ENCODE results near the gene ZNF667.

The ZNF667 gene

GRCh38 chr19:56476651-56477428 lies at the start of gene ZNF667:
TSS of gene ZNF667 (minus strand) at chr19:56477345. CDS start at chr19:56462370, 14,975 bp downstream.
- FAIRE-seq, result no peak
- peak; percentile 15 for DNase-seq (ENCODE audit: low spot score)

- DNase-seq (ENCODE audit: low spot score) (no peak), FAIRE-seq (no peak)
Measured at GRCh38 chr19:56525214-56525860, 48.2 kb upstream of the ZNF667 start.

- DNase-seq (ENCODE audit: low spot score), result no peak
- FAIRE-seq, result no peak
Measured at GRCh38 chr19:56508290-56508778, 31.2 kb upstream of the ZNF667 start.

GRCh38 chr19:56507446-56508289 lies 30.5 kb upstream of the ZNF667 start, which contains the start of gene ZNF471:
TSS of gene ZNF471 (plus strand) at chr19:56507855. CDS start at chr19:56511572, 3,717 bp downstream.
- DNase-seq (ENCODE audit: low spot score) (peak; percentile 99), FAIRE-seq (peak; percentile 97)

- no peak for FAIRE-seq
- no peak for DNase-seq (ENCODE audit: low spot score)
Measured at GRCh38 chr19:56504581-56504980, 27.4 kb upstream of the ZNF667 start.

- FAIRE-seq, result no peak
- DNase-seq (ENCODE audit: low spot score), result no peak
Measured at GRCh38 chr19:56491399-56491798, 14.3 kb upstream of the ZNF667 start.

GRCh38 chr19:56477429-56478338 lies 539 bp upstream of the ZNF667 start:
- peak; percentile 98 for FAIRE-seq

GRCh38 chr19:56476093-56476492 lies 1.1 kb downstream of the ZNF667 start:
- DNase-seq (ENCODE audit: low spot score) (no peak), FAIRE-seq (no peak)

More at GRCh38 chr19:56477429-56478338, 539 bp upstream of the ZNF667 start:
- DNase-seq (ENCODE audit: low spot score), result peak; percentile 95

- DNase-seq (ENCODE audit: low spot score), result no peak
- FAIRE-seq, result no peak
Measured at GRCh38 chr19:56474308-56474707, 2.8 kb downstream of the ZNF667 start.

- DNase-seq (ENCODE audit: low spot score) (no peak), FAIRE-seq (no peak)
Measured at GRCh38 chr19:56441206-56441792, 35.8 kb downstream of the ZNF667 start.

GRCh38 chr19:56423985-56424353 lies 53.2 kb downstream of the ZNF667 start:
- DNase-seq (ENCODE audit: low spot score) (no peak), FAIRE-seq (no peak)

- FAIRE-seq (no peak), DNase-seq (ENCODE audit: low spot score) (no peak)
Measured at GRCh38 chr19:56423276-56423984, 53.7 kb downstream of the ZNF667 start.

- peak; percentile 23 for FAIRE-seq
- DNase-seq (ENCODE audit: low spot score), result no peak
Measured at GRCh38 chr19:56405062-56405461, 72.1 kb downstream of the ZNF667 start.

- FAIRE-seq (peak; percentile 44), DNase-seq (ENCODE audit: low spot score) (no peak)
Measured at GRCh38 chr19:56404705-56405056, 72.5 kb downstream of the ZNF667 start.

GRCh38 chr19:56403764-56404704 lies 73.1 kb downstream of the ZNF667 start, which contains the start of gene ZNF583:
TSS of gene ZNF583 (plus strand) at chr19:56404332. CDS start at chr19:56407115, 2,783 bp downstream.
- peak; percentile 93 for DNase-seq (ENCODE audit: low spot score)
- FAIRE-seq, result peak; percentile 53

- no peak for DNase-seq (ENCODE audit: low spot score)
- no peak for FAIRE-seq
Measured at GRCh38 chr19:56403261-56403660, 73.9 kb downstream of the ZNF667 start.

- FAIRE-seq (no peak), DNase-seq (ENCODE audit: low spot score) (no peak)
Measured at GRCh38 chr19:56400485-56400884, 76.7 kb downstream of the ZNF667 start.

GRCh38 chr19:56398809-56399208 lies 78.3 kb downstream of the ZNF667 start:
- DNase-seq (ENCODE audit: low spot score) (no peak), FAIRE-seq (no peak)
